Mesenchymal stem cell (in vitro differentiated cells and primary cell): ENCODE data around the gene PNCK.
A peak's percentile ranks its signal among the peaks of the same experiment; 100 is the strongest.
"Not testable (repeated sequence)": the region's sequence is repeated elsewhere in the genome, so short reads cannot be mapped to it uniquely, and the experiment has no call there.

Source experiments
- DNase-seq: peaks from one replicate; pipeline ENCODE4 v3.0.0-alpha.2; 2013
- H2AFZ ChIP-seq: one replicate; pipeline ENCODE4 v1.6.1; 2013; ENCODE audit warnings: low read depth, mild to moderate bottlenecking, control low read depth, inconsistent platforms, low read length, moderate library complexity
- H2AK5ac ChIP-seq: 2 replicates; pipeline ENCODE4 v1.6.1; 2013; ENCODE audit warnings: low read length, moderate library complexity, mild to moderate bottlenecking, inconsistent platforms; ENCODE audit not compliant: severe bottlenecking
- H2BK120ac ChIP-seq: one replicate; pipeline ENCODE4 v1.6.1; 2013; ENCODE audit warnings: low read depth, mild to moderate bottlenecking, inconsistent platforms, low read length, moderate library complexity
- H2BK12ac ChIP-seq, 2 experiments: one replicate each; pipeline ENCODE4 v1.6.1; 2013; ENCODE audit warnings: inconsistent platforms in 2 of 2, low read length in 2 of 2, mild to moderate bottlenecking in 2 of 2, moderate library complexity in 2 of 2, control low read depth in 1 of 2
- H2BK15ac ChIP-seq: one replicate; pipeline ENCODE4 v1.6.1; 2013; ENCODE audit warnings: mild to moderate bottlenecking, low read depth, inconsistent platforms; ENCODE audit not compliant: poor library complexity, severe bottlenecking
- H2BK5ac ChIP-seq: 2 replicates; pipeline ENCODE4 v1.6.1; 2013; ENCODE audit warnings: low read depth, mild to moderate bottlenecking, low read length, control low read depth, inconsistent platforms; ENCODE audit not compliant: poor library complexity, severe bottlenecking
- H3K14ac ChIP-seq, 2 experiments: one replicate each; pipeline ENCODE4 v1.6.1; 2013; ENCODE audit warnings: inconsistent platforms in 2 of 2, low read length in 2 of 2, control low read depth in 1 of 2, mild to moderate bottlenecking in 1 of 2, moderate library complexity in 1 of 2
- H3K18ac ChIP-seq, 2 experiments: one replicate each; pipeline ENCODE4 v1.6.1; 2013; ENCODE audit warnings: inconsistent platforms in 2 of 2, low read length in 2 of 2, control low read depth in 1 of 2, low read depth in 1 of 2, mild to moderate bottlenecking in 1 of 2
- H3K23ac ChIP-seq, 2 experiments: one replicate each; pipeline ENCODE4 v1.6.1; 2013; ENCODE audit warnings: inconsistent platforms in 2 of 2, low read length in 2 of 2, mild to moderate bottlenecking in 2 of 2, moderate library complexity in 2 of 2, control low read depth in 1 of 2
- H3K27ac ChIP-seq: 2 replicates; pipeline ENCODE4 v1.5.1; 2013; ENCODE audit warnings: mild to moderate bottlenecking, moderate library complexity, low read length, control low read depth, inconsistent platforms; ENCODE audit not compliant: poor library complexity, severe bottlenecking
- H3K27me3 ChIP-seq, 2 experiments: 2 replicates each; pipeline versions ENCODE4 v1.6.1 to v1.7.0; 2013; ENCODE audit warnings: low read length in 2 of 2, mild to moderate bottlenecking in 2 of 2, moderate library complexity in 2 of 2, control low read depth in 1 of 2, inconsistent platforms in 1 of 2; ENCODE audit not compliant: control insufficient read depth in 1 of 2, insufficient read depth in 1 of 2
- H3K36me3 ChIP-seq, 2 experiments: 2 replicates each; pipeline versions ENCODE4 v1.6.1 to v1.7.0; 2013; ENCODE audit warnings: low read length in 2 of 2, control low read depth in 1 of 2, inconsistent platforms in 1 of 2, low read depth in 1 of 2, mild to moderate bottlenecking in 1 of 2; ENCODE audit not compliant: insufficient read depth in 2 of 2, control insufficient read depth in 1 of 2
- H3K4ac ChIP-seq, 2 experiments: one replicate each; pipeline ENCODE4 v1.6.1; 2013; ENCODE audit warnings: inconsistent platforms in 2 of 2, low read length in 2 of 2, mild to moderate bottlenecking in 2 of 2, moderate library complexity in 2 of 2, control low read depth in 1 of 2, low read depth in 1 of 2
- H3K4me1 ChIP-seq: 2 replicates; pipeline ENCODE4 v1.6.1; 2013; ENCODE audit warnings: low read depth, low read length, control low read depth; ENCODE audit not compliant: control insufficient read depth, insufficient read depth
- H3K4me2 ChIP-seq: 2 replicates; pipeline ENCODE4 v1.6.1; 2013; ENCODE audit warnings: low read length, mild to moderate bottlenecking, inconsistent platforms; ENCODE audit not compliant: poor library complexity, severe bottlenecking
- H3K4me3 ChIP-seq, 2 experiments: 2 replicates each; pipeline versions ENCODE4 v1.5.1 to v1.7.0; 2013; ENCODE audit warnings: low read length in 2 of 2, mild to moderate bottlenecking in 2 of 2, control low read depth in 1 of 2, low read depth in 1 of 2; ENCODE audit not compliant: insufficient read depth in 1 of 2
- H3K79me1 ChIP-seq: replicated peaks from 2 replicates; pipeline ENCODE4 v1.6.1; 2013; ENCODE audit warnings: mild to moderate bottlenecking, control low read depth, low read length, inconsistent platforms; ENCODE audit not compliant: poor library complexity, severe bottlenecking
- H3K9ac ChIP-seq: 2 replicates; pipeline ENCODE4 v1.7.0; 2013; ENCODE audit warnings: mild to moderate bottlenecking, low read length, moderate library complexity
- H3K9me3 ChIP-seq: 2 replicates; pipeline ENCODE4 v1.7.0; 2013; ENCODE audit warnings: mild to moderate bottlenecking, low read length; ENCODE audit not compliant: control insufficient read depth
- H4K8ac ChIP-seq: one replicate; pipeline ENCODE4 v1.6.1; 2013; ENCODE audit warnings: inconsistent platforms, mild to moderate bottlenecking, low read length, moderate library complexity
- H4K91ac ChIP-seq: one replicate; pipeline ENCODE4 v1.6.1; 2013; ENCODE audit warnings: mild to moderate bottlenecking, low read length, inconsistent platforms
- WGBS: methylation state at CpG from one replicate; pipeline ENCODE4 v1.1.7; 2013; ENCODE audit warnings: mixed read lengths; 5-methylcytosine and 5-hydroxymethylcytosine counted together

PNCK gene

DNA sequence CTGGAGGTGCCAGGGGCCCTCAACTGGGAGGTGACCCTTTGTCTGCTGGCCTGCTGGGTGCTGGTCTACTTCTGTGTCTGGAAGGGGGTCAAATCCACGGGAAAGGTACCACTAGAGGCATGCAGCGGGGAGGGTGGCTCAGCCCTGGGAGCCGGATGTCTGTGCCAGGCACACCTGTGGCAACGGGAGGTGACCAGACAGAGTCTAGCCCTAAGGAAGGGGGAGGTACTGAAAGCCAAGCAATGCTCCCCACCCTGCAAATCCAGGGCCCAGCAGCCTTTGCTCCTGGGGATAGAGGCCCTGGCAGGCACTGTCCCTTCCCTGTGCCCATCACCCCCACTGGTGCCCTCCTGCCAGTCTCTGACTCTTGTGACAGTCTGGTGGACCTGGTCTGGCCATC lies 18.4 kb upstream of the PNCK start:
- Histone ChIP-seq H3K4me2 (no peak overlapping the region), H2BK15ac (no peak overlapping the region), H4K91ac (no peak overlapping the region), H2BK120ac (no peak overlapping the region), H3K14ac (no peak overlapping the region), H3K18ac (no peak overlapping the region), H3K79me1 (no peaks in the 10 kb centered on the region), H3K36me3 (peaks cover 2 to 39% of the 10 kb centered on the region in 2 experiments), H3K27ac (no peak overlapping the region), H4K8ac (no peak overlapping the region), H3K4ac (no peak overlapping the region), H3K4me3 (no peak overlapping the region), H3K23ac (no peak overlapping the region), H2AFZ (no peak overlapping the region), H2AK5ac (no peak overlapping the region), H3K9ac (no peak overlapping the region), H3K9me3 (no peaks in the 10 kb centered on the region), H3K4me1 (peaks cover 16% of the 10 kb centered on the region), H3K27me3 (no peaks in the 10 kb centered on the region), H2BK12ac (no peak overlapping the region), H2BK5ac (no peak overlapping the region)
- no peak for DNase-seq
- WGBS: 100% methylated on average over 1 of the region's 4 CpGs

DNA sequence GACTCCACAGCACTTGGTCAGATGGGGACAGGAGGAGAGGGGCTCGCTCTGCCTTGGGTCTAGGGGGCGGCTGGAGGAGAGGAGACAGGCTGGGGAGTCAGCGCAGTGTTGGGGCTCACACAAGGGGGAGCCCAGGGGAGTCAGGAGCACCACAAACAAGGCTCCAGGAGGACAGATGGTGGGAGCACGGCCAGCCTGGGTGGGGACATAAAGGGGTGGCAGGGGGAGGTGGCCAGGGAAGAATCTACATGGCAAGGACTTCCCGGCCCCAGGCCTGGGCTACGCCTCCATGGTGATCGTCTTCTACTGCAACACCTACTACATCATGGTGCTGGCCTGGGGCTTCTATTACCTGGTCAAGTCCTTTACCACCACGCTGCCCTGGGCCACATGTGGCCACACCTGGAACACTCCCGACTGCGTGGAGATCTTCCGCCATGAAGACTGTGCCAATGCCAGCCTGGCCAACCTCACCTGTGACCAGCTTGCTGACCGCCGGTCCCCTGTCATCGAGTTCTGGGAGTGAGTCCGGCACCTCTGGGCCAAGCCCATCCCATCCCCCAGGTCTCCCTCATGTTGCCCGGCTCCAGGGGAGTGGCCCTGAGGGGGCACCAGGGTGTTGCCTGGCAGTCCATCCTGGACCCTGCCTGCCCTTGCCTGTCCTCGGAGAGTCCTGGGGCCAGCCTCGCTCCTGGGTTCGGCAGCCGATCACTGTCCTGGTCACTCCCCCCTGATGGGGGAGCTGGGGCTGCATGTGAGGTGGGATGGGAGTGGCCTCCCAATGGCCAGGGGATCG lies 17.6 kb upstream of the PNCK start:
- H2BK12ac ChIP-seq, H2AK5ac ChIP-seq, H3K14ac ChIP-seq, H3K9ac ChIP-seq, H4K91ac ChIP-seq, H2BK15ac ChIP-seq, H3K4me3 ChIP-seq, H3K79me1 ChIP-seq, H3K23ac ChIP-seq, H3K18ac ChIP-seq, H3K9me3 ChIP-seq, H3K27ac ChIP-seq, DNase-seq, H3K27me3 ChIP-seq, H3K4ac ChIP-seq, H4K8ac ChIP-seq, H2BK120ac ChIP-seq, H2BK5ac ChIP-seq, H2AFZ ChIP-seq, H3K4me2 ChIP-seq: not testable (repeated sequence)
- WGBS: 100% methylated on average over 12 of the region's 21 CpGs
- H3K36me3 ChIP-seq: peaks cover 2 to 32% of the 10 kb centered on the region in 2 experiments
- peaks cover 16% of the 10 kb centered on the region for H3K4me1 ChIP-seq

DNA sequence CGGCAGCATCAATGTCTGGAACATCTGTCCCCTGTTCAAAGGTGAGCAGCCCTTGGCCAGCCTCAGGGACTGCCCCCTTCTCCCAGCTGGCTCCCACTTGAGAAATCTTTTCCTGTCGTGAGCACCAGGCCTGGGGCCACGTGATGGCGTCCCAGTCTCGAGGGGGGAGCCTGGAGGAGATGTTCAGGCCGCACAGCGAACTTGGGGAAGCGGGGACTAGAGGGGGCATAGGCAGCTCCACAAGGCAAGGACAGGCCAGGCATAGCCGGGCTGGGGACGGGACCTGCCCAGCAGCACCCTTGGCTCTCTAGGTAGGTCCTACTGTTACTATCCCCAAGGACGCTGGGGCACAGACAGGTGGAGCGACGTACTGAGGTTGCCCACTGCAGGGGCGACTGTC lies 16.9 kb upstream of the PNCK start:
- Histone ChIP-seq H2BK12ac (no peak overlapping the region), H3K23ac (no peak overlapping the region), H3K4me1 (peaks cover 16% of the 10 kb centered on the region), H3K27me3 (peaks cover 7 to 13% of the 10 kb centered on the region in 2 experiments), H3K9ac (no peak overlapping the region), H3K4me2 (no peak overlapping the region), H3K36me3 (peaks cover 0 to 26% of the 10 kb centered on the region in 2 experiments), H3K4me3 (no peak overlapping the region), H3K27ac (no peak overlapping the region), H4K8ac (no peak overlapping the region), H3K9me3 (no peaks in the 10 kb centered on the region), H3K79me1 (no peaks in the 10 kb centered on the region), H3K18ac (no peak overlapping the region), H2AFZ (no peak overlapping the region), H2BK120ac (no peak overlapping the region), H2AK5ac (no peak overlapping the region), H2BK15ac (no peak overlapping the region), H2BK5ac (no peak overlapping the region), H4K91ac (no peak overlapping the region), H3K14ac (no peak overlapping the region), H3K4ac (no peak overlapping the region)
- DNase-seq: no peak
- 92% methylated on average over 7 of the region's 14 CpGs for WGBS

DNA sequence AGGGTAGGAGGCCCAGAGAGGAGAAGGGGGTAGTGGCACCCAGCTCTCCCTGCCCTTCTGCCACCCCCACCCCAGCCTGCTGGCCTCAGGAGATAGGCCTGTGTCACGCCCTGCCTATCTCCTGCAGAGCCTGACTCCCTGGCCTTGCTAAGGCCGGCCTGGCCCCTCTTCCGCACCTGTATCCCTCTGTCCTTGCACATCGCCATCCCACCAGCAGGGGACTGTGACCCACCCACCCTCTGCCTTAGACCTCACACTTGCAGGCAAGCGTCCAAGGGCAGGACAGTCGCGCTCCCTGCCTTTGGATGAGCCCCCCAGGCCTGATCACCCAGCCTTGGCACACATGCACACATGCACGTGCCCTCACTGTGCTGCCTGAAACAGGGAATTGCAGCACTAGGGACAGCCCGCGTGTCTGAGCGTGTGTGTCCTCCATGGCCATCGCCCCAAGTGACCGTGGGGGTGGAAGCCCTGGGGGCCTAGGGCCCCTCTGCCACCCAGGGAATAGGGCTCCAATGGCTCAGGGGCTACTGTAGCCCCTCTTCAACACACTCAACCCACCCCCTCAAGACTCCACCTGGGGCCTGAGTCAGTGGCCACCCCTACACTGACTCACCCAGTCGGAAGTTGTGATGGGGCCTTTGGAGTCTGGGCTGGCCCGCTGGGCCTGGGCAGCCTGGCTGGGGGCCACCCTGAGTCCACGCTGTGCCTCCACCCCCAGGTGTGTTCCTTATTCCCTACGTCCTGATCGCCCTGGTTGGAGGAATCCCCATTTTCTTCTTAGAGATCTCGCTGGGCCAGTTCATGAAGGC lies 16.2 kb upstream of the PNCK start:
- Histone ChIP-seq H3K4ac (no peak overlapping the region), H3K4me2 (no peak overlapping the region), H2BK120ac (no peak overlapping the region), H3K9me3 (no peaks in the 10 kb centered on the region), H3K27ac (no peak overlapping the region), H3K4me1 (peaks cover 16% of the 10 kb centered on the region), H4K8ac (no peak overlapping the region), H3K9ac (no peak overlapping the region), H3K27me3 (peaks cover 11 to 16% of the 10 kb centered on the region in 2 experiments), H2AFZ (no peak overlapping the region), H2BK5ac (no peak overlapping the region), H3K18ac (no peak overlapping the region), H2BK12ac (no peak overlapping the region), H2AK5ac (no peak overlapping the region), H3K14ac (no peak overlapping the region), H3K36me3 (peaks cover 0 to 22% of the 10 kb centered on the region in 2 experiments), H4K91ac (no peak overlapping the region), H3K23ac (no peak overlapping the region), H3K4me3 (peak overlapping the region in 1 of 2 experiments; percentile 37), H3K79me1 (no peaks in the 10 kb centered on the region), H2BK15ac (no peak overlapping the region)
- 84% methylated on average over 19 of the region's 19 CpGs for WGBS
- no peak for DNase-seq
